Ascending aorta (tissue), 2 donors: ENCODE measurements around the gene LRP5. TPM values are rescaled to one million over a fixed set of nuclear protein-coding genes. Genes with fewer than 3 reads are reported as not detected.
A peak's percentile ranks its signal among the peaks of the same experiment; 100 is the strongest.

Experiments
- DNase-seq, 2 donors: peaks; one replicate each; pipeline ENCODE4 v3.0.0-alpha.2; 2019; ENCODE audit warnings: low spot score in 2 of 2
- H3K27ac ChIP-seq, 2 donors: fragments of 200-600 bp; sonication (generic); one replicate each; pipeline ENCODE4 v1.5.1; 2016 to 2017; ENCODE audit warnings: mild to moderate bottlenecking in 1 of 2
- H3K27me3 ChIP-seq: fragments of 200-600 bp; sonication (generic); one replicate; pipeline ENCODE4 v1.5.1; 2017
- H3K36me3 ChIP-seq, 2 donors: fragments of 200-600 bp; sonication (generic); one replicate each; pipeline ENCODE4 v1.5.1; 2016
- H3K4me1 ChIP-seq, 2 donors: fragments of 200-600 bp; sonication (generic); one replicate each; pipeline ENCODE4 v1.5.1; 2016 to 2017; ENCODE audit warnings: mild to moderate bottlenecking in 1 of 2
- H3K4me3 ChIP-seq, 2 donors: fragments of 200-600 bp; sonication (generic); one replicate each; pipeline ENCODE4 v1.5.1; 2016 to 2017; ENCODE audit warnings: mild to moderate bottlenecking in 1 of 2
- H3K9me3 ChIP-seq, 2 donors: fragments of 200-600 bp; sonication (generic); one replicate each; pipeline ENCODE4 v1.5.1; 2016
- CTCF ChIP-seq, 3 experiments: fragments of 200-600 bp in 2 of 3; fragments of 450-650 bp in 1 of 3; sonication (generic) in 2 of 3; IDR thresholded peaks; one replicate each; pipeline ENCODE4 v1.5.1; 2016 to 2019; ENCODE audit warnings: antibody characterized with exemption in 3 of 3, mild to moderate bottlenecking in 1 of 3, moderate library complexity in 1 of 3
- intact Hi-C: fragments of 100-400 bp; cut with DNase I; formaldehyde crosslinking; loops from one replicate; pipeline ENCODE4 v1.15.1; 2023
- total RNA-seq: library from RNA; depleted of rRNA; stranded (reverse); fragments of >200 nt; gene quantifications from one replicate; pipeline ENCODE4 v1.1.0, GENCODE V29; 2016

Gene LRP5
- total RNA-seq, 1 donor from 2014 or later = 130 TPM

GRCh38 chr11:68367252-68367651, 54.9 kb downstream of the LRP5 start:
- intact Hi-C loops = no loop called here
- no peaks in the 10 kb centered on the region for H3K27me3 ChIP-seq
- DNase-seq = no peak
- no peak overlapping the region for H3K4me3 ChIP-seq
- H3K4me1 ChIP-seq = peaks cover 22 to 26% of the 10 kb centered on the region in 2 donors
- TF ChIP-seq CTCF (IDR thresholded peaks at IDR 0.05) = no peak
- no peaks in the 10 kb centered on the region for H3K9me3 ChIP-seq
- H3K27ac ChIP-seq = peak overlapping the region; percentile 62 to 86
- peaks cover 23 to 26% of the 10 kb centered on the region in 2 donors for H3K36me3 ChIP-seq

- Histone ChIP-seq H3K4me3 (no peak overlapping the region), H3K27ac (peak overlapping the region; percentile 86 to 95), H3K9me3 (no peaks in the 10 kb centered on the region), H3K27me3 (no peaks in the 10 kb centered on the region), H3K36me3 (peaks cover 20 to 23% of the 10 kb centered on the region in 2 donors), H3K4me1 (peaks cover 33 to 49% of the 10 kb centered on the region in 2 donors)
- no peak for TF ChIP-seq CTCF (IDR thresholded peaks at IDR 0.05)
- DNase-seq = no peak
- intact Hi-C loops = loop anchor here (1.0 kb wide), 1 partner anchor 15 kb away; no protein-coding TSS in a partner anchor
Measured at GRCh38 chr11:68369756-68370155, 57.4 kb downstream of the LRP5 start.

- no peak for TF ChIP-seq CTCF (IDR thresholded peaks at IDR 0.05)
- intact Hi-C loops = loop anchor here (1.0 kb wide), 1 partner anchor 16 kb away; no protein-coding TSS in a partner anchor
- H3K27ac ChIP-seq = peak overlapping the region; percentile 86 to 95
- H3K36me3 ChIP-seq = peaks cover 20 to 23% of the 10 kb centered on the region in 2 donors
- H3K4me1 ChIP-seq = peaks cover 39 to 56% of the 10 kb centered on the region in 2 donors
- H3K9me3 ChIP-seq = no peaks in the 10 kb centered on the region
- H3K4me3 ChIP-seq = no peak overlapping the region
- DNase-seq = no peak
- no peaks in the 10 kb centered on the region for H3K27me3 ChIP-seq
Measured at GRCh38 chr11:68370211-68371111, 58.1 kb downstream of the LRP5 start.

GRCh38 chr11:68371171-68372041, 59.0 kb downstream of the LRP5 start:
- H3K4me1 ChIP-seq = peaks cover 39 to 62% of the 10 kb centered on the region in 2 donors
- no peaks in the 10 kb centered on the region for H3K9me3 ChIP-seq
- H3K36me3 ChIP-seq = peaks cover 11 to 16% of the 10 kb centered on the region in 2 donors
- no peak for DNase-seq
- H3K4me3 ChIP-seq = no peak overlapping the region
- intact Hi-C loops = no loop called here
- TF ChIP-seq CTCF (IDR thresholded peaks at IDR 0.05) = no peak
- H3K27me3 ChIP-seq = no peaks in the 10 kb centered on the region
- peak overlapping the region; percentile 86 to 95 for H3K27ac ChIP-seq

GRCh38 chr11:68372114-68372513, 59.7 kb downstream of the LRP5 start:
- Histone ChIP-seq H3K4me1 (peaks cover 39 to 67% of the 10 kb centered on the region in 2 donors), H3K4me3 (no peak overlapping the region), H3K27ac (peak overlapping the region; percentile 95 to 96), H3K36me3 (peaks cover 6 to 9% of the 10 kb centered on the region in 2 donors), H3K27me3 (no peaks in the 10 kb centered on the region), H3K9me3 (no peaks in the 10 kb centered on the region)
- intact Hi-C loops = no loop called here
- no peak for TF ChIP-seq CTCF (IDR thresholded peaks at IDR 0.05)
- DNase-seq = no peak
